UCSD-AML1 (cell line): ENCODE results near the gene KDM6A.
"Not testable (repeated sequence)": the region's sequence is repeated elsewhere in the genome, so short reads cannot be mapped to it uniquely, and the experiment has no call there.

Source experiments
- DNase-seq: peaks from one replicate; lab custom pipeline; 2025; ENCODE audit not compliant: unreplicated experiment; lab: John Stamatoyannopoulos, UW

The KDM6A gene

GRCh38 chrX:44958480-44958879 lies 85.5 kb downstream of the KDM6A start:
- DNase-seq, result no peak

GRCh38 chrX:44961817-44962607 lies 89.0 kb downstream of the KDM6A start:
- no peak for DNase-seq

- no peak for DNase-seq
Measured at GRCh38 chrX:44962944-44963343, 90.0 kb downstream of the KDM6A start.

GRCh38 chrX:44967221-44967620 lies 94.2 kb downstream of the KDM6A start:
- DNase-seq, result no peak

GRCh38 chrX:44970709-44971108 lies 97.7 kb downstream of the KDM6A start:
- no peak for DNase-seq

- no peak for DNase-seq
Measured at GRCh38 chrX:44971674-44972073, 98.7 kb downstream of the KDM6A start.

- no peak for DNase-seq
Measured at GRCh38 chrX:44972132-44972531, 99.1 kb downstream of the KDM6A start.

GRCh38 chrX:44973420-44973932 lies 100.5 kb downstream of the KDM6A start:
- no peak for DNase-seq

GRCh38 chrX:44974451-44974850 lies 101.5 kb downstream of the KDM6A start:
- DNase-seq, result no peak

GRCh38 chrX:44975666-44976263 lies 102.8 kb downstream of the KDM6A start:
- no peak for DNase-seq

- DNase-seq, result no peak
Measured at GRCh38 chrX:44978976-44979375, 106.0 kb downstream of the KDM6A start.

- no peak for DNase-seq
Measured at GRCh38 chrX:44980403-44980802, 107.4 kb downstream of the KDM6A start.

GRCh38 chrX:44980883-44981282 lies 107.9 kb downstream of the KDM6A start:
- DNase-seq, result no peak

GRCh38 chrX:44989995-44990770 lies 117.2 kb downstream of the KDM6A start:
- no peak for DNase-seq

GRCh38 chrX:44992775-44993174 lies 119.8 kb downstream of the KDM6A start:
- DNase-seq, result no peak

GRCh38 chrX:44996277-44996676 lies 123.3 kb downstream of the KDM6A start:
- no peak for DNase-seq

- DNase-seq, result no peak
Measured at GRCh38 chrX:44997282-44997812, 124.4 kb downstream of the KDM6A start.

- no peak for DNase-seq
Measured at GRCh38 chrX:44997888-44998287, 124.9 kb downstream of the KDM6A start.

GRCh38 chrX:44999237-44999636 lies 126.2 kb downstream of the KDM6A start:
- not testable (repeated sequence) for DNase-seq

- not testable (repeated sequence) for DNase-seq
Measured at GRCh38 chrX:44999872-45000271, 126.9 kb downstream of the KDM6A start.

- no peak for DNase-seq
Measured at GRCh38 chrX:45001048-45001447, 128.1 kb downstream of the KDM6A start.
